AG09319 (cell line): ENCODE data around the gene NPB.
"Not testable (repeated sequence)": the region's sequence is repeated elsewhere in the genome, so short reads cannot be mapped to it uniquely, and the experiment has no call there.

Source experiments
- DNase-seq: peaks from one replicate; pipeline ENCODE4 v3.0.0-alpha.2; 2010; ENCODE audit warnings: low read depth; ENCODE audit errors: extremely low read depth
- TF ChIP-seq, protein P1 (sequence below): IDR thresholded peaks from 2 replicates; pipeline ENCODE4 v1.5.1; 2011; ENCODE audit warnings: low read depth, mild to moderate bottlenecking, inconsistent platforms, low read length, moderate library complexity

NPB gene

DNA sequence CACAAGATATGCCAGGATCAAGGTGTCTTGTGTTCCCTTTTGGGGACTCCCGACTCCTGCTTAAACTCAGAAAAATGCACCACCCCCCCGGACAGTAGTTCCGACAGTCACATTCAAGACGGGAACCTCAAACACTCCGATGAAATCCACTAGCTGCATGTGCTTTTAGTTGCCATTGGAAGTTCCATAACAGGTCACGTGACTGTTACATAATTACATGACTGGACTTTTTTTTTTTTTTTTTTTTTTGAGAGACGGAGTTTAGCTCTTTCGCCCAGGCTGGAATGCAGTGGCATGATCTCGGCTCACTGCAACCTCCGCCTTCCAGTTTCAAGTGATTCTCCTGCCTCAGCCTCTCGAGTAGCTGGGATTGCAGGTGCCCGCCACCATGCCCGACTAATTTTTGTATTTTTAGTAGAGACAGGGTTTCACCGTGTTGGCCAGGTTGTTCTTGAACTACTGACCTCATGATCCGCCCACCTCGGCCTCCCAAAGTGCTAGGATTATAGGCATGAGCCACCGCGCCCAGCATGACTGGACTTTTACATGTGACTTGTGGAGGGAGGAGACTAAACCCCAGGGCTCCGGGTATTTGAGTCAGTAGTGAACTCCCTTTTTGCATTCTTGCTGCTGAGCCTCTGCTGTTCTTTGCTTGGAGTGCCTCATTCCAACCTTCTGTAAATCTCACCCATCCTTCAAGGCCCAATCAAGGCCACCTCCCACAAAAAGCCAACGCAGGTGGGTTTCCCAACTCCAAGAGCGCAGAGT is 14.4 kb downstream of the NPB start:
- TF ChIP-seq, protein P1, sequence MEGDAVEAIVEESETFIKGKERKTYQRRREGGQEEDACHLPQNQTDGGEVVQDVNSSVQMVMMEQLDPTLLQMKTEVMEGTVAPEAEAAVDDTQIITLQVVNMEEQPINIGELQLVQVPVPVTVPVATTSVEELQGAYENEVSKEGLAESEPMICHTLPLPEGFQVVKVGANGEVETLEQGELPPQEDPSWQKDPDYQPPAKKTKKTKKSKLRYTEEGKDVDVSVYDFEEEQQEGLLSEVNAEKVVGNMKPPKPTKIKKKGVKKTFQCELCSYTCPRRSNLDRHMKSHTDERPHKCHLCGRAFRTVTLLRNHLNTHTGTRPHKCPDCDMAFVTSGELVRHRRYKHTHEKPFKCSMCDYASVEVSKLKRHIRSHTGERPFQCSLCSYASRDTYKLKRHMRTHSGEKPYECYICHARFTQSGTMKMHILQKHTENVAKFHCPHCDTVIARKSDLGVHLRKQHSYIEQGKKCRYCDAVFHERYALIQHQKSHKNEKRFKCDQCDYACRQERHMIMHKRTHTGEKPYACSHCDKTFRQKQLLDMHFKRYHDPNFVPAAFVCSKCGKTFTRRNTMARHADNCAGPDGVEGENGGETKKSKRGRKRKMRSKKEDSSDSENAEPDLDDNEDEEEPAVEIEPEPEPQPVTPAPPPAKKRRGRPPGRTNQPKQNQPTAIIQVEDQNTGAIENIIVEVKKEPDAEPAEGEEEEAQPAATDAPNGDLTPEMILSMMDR: no peak
- DNase-seq: no peak

DNA sequence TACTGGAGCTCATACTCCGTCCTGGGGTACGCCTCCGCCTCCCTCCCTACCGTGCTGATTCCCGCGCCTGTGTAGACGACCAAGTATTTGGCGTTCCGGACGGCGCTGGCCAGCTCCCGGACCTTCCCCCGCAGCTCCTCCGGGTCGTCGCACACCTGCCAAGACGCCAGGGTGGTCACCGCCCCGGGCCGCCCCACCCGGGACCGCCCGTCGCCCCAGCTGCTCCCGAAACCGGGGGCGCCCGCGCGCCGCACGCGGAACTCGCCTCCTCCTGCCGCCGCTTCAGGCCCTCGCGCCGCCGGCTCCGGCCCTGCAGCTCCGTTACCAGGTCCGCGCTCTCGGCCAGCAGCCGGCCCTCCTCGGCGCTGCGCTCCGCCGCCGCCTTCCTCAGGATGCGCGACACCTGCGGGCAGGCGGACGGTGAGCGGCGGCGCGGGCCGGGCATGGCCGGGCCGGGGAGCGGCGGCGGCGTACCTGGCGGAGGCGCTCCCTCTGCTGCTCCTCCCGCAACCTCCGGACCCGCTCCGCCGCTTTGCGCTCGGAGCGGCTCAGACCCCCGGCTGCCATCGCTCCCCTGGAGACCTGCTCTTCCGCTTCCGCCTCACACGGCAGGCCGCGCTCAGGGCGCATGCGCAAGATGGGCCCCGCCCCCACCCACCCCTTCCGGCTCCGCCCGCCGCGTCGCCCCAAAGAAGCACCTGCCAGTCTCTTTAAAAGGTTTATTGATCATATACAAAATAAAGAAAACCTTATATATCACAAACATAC is 15.7 kb downstream of the NPB start, which contains the start of gene SIRT7:
TSS of gene SIRT7 (minus strand) at position 612 of the 768 bp plus-strand sequence. CDS start at position 567, 45 bp downstream.
- TF ChIP-seq, protein P1: no peak
- DNase-seq: no peak

DNA sequence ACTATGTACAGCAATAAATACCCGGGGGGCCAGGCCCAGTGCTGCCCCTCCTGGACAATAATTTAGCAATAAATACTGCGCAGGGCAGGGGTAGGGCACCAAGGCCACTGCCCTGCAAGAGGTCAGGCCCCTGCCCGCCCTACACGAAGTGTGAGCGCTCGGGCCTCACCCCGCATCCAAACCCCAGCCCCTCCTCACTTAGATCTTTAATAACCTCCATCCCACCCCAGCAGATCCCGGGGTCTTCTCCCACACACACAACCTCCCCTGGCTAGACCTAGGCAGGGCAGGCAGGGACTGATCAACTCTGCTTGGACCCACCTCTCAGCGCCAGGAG is 16.3 kb downstream of the NPB start:
- not testable (repeated sequence) for DNase-seq

DNA sequence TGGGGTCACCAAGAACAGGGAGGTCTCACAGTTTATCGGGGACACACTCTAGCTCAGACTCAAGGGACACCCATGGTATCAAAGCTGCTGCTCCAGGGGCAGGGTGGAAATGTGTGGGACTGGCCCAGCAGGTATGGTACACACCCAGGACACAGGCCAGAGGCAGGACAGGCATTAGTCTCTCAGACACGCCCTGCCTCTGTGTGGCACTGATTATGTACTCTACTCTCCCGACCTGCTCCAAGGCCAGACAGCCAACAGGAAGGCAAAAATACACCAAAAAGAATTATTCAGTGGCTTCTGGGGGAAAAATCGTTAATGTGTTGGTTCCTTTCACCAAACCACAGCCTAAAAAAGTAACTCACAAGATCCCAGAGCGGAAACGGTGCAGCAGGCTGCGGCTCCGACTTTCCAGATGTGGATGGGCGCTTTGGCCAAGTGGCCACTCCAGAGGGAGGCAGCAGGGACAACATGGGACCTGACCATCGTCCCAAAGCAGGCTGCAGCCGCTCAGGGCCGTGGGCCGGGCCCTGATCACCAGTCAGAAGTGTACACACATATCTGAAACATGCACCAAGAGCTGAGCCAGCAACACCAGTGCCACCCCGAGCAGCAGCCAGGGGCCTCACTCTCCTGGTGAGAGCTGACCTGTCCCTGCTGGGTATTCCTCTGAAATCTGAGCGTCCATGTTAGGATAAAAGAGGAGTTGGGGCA is 17.0 kb downstream of the NPB start:
- no peak for DNase-seq
- TF ChIP-seq, protein P1: no peak

DNA sequence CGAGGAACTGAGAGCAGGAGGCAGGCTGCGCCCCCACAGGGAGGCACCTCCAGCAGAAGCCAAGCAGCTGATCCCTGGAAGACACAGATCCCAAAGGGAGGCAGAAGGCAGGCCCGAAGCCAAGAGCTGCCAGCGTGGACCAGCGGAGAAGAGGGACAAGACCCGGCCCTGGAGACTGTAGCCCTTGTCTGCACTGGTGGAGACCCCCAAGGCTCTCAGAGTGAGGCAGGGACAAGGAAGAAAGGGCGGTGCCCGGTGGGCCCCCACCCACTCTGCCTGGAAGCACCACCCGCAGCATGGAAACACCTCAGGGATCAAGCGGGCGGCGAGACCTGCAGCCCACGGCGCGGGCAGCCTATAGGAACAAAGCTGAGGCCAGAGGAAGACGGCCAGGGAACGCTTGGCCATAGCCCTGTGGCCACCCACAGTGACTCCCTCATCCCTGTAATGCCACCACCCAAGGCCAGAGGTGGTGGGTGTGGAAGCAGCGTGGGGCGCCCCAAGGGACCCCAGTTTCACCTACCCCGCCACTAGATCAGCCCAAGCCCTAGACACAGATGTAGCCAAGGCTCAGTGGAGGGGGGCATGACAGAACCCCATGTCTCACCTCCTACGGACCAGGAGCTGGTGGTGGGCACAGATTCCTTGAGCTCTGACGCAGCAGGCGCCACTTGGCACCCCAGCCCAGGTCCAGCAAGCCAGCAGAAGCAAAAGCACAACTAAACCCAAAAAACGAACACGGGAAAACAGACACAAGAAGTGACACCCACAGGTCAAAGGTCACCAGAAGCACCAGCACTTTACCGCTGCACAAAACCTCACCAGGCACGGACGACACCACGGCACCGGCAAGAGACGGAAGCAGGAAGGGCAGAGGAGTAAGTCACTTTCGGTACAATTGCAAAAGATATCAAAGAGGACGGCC is 18.8 kb downstream of the NPB start:
- no peak for DNase-seq
- TF ChIP-seq, protein P1: no peak

DNA sequence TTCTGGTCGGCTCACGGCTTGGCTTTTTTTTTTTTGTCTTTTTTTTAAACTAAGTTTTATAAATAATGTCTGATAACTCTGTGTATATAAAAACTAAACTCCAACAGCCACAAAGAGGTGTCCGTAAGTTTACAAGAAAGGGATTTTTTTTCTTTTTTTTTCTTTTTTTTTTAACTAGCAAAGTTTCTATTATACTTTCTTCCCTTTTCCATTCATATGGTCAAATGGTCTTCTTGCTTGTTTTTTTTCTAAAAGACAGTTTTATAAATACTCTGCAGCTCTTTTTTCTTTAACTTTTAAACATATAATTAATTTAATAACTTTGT is 19.5 kb downstream of the NPB start:
- TF ChIP-seq, protein P1: no peak
- DNase-seq: no peak

DNA sequence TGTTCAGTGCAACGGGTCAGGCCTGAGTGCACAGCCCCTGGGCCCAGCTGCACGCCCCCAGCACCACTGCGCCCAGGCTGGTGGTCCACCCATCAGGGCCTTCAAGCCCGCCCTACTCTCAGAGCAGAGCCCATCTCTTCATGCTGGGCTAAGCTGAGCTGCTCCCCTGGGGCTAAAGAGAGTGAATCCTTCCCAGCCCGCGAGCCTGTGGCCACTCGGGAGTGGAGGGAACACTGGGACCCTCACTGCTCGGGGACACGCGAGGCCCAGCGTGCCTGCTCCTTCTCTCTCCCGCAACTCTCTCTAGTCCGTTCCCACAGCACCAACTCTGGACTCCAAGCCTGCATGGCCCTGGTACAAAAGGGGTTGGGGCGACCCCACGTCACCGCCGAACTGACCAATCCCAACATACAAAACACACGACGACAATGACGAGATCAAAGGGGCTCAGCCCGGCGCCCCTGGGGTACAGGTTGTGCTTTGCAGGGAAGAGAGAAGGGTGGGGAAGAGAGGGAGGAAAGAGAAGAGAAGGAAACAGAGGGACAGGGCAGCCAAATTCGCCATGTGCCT is 20.0 kb downstream of the NPB start:
- TF ChIP-seq, protein P1: no peak
- DNase-seq: no peak
